Testis (tissue), 2 donors: ENCODE results near the gene RASA4.
"Not testable (repeated sequence)": the region's sequence is repeated elsewhere in the genome, so short reads cannot be mapped to it uniquely, and the experiment has no call there.

Experiments used
- POLR2A ChIP-seq: fragments of 450-650 bp; IDR thresholded peaks from one replicate; pipeline ENCODE4 v1.6.1; 2017; ENCODE audit warnings: antibody characterized with exemption, mild to moderate bottlenecking, moderate library complexity
- TF ChIP-seq, protein P1 (sequence below), 3 experiments: fragments of 450-650 bp in 2 of 3; fragments of 200-600 bp in 1 of 3; sonication (generic) in 1 of 3; IDR thresholded peaks; one replicate each; pipeline ENCODE4 v1.5.1; 2016 to 2019; ENCODE audit warnings: antibody characterized with exemption in 3 of 3, mild to moderate bottlenecking in 2 of 3, moderate library complexity in 1 of 3

DNA sequence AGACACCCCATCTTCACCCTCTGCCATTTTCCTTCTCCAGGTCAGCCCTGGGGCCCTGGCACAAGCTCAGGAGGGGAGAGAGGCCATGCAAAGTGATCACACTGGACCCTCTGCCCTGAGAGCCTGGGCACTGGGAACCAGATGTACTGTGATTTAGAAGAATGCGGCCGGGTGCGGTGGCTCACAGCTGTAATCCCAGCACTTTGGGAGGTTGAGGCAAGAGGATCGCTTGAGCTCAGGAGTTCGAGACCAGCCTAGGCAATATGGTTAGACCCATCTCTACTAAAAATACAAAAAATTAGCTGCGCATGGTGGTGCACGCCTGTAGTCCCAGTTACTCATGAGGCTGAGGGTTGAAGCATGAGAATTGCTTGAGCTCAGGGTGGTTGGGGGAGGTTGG, 31.3 kb upstream of the RASA4 start:
- TF ChIP-seq, protein P1, sequence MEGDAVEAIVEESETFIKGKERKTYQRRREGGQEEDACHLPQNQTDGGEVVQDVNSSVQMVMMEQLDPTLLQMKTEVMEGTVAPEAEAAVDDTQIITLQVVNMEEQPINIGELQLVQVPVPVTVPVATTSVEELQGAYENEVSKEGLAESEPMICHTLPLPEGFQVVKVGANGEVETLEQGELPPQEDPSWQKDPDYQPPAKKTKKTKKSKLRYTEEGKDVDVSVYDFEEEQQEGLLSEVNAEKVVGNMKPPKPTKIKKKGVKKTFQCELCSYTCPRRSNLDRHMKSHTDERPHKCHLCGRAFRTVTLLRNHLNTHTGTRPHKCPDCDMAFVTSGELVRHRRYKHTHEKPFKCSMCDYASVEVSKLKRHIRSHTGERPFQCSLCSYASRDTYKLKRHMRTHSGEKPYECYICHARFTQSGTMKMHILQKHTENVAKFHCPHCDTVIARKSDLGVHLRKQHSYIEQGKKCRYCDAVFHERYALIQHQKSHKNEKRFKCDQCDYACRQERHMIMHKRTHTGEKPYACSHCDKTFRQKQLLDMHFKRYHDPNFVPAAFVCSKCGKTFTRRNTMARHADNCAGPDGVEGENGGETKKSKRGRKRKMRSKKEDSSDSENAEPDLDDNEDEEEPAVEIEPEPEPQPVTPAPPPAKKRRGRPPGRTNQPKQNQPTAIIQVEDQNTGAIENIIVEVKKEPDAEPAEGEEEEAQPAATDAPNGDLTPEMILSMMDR (IDR thresholded peaks at IDR 0.05) = not testable (repeated sequence)
- not testable (repeated sequence) for TF ChIP-seq POLR2A
